Tibial nerve (tissue), 4 donors: ENCODE results near the gene MYRIP. TPM values are rescaled to one million over a fixed set of nuclear protein-coding genes. Genes with fewer than 3 reads are reported as not detected.

Source experiments
- DNase-seq, 2 donors: peaks; one replicate each; pipeline ENCODE4 v3.0.0-alpha.2; 2019; ENCODE audit warnings: low spot score in 2 of 2
- H3K27ac ChIP-seq, 4 donors: fragments of 200-600 bp; sonication (generic) in 3 of 4; one replicate each; pipeline ENCODE4 v1.5.1; 2017 to 2019; ENCODE audit warnings: mild to moderate bottlenecking in 1 of 4
- H3K27me3 ChIP-seq, 2 donors: fragments of 200-600 bp; sonication (generic) in 1 of 2; one replicate each; pipeline versions ENCODE4 v1.5.1 to v1.6.0; 2017 to 2019
- H3K36me3 ChIP-seq, 3 donors: fragments of 200-600 bp; sonication (generic); one replicate each; pipeline ENCODE4 v1.5.1; 2018 to 2019
- H3K4me1 ChIP-seq, 4 donors: fragments of 200-600 bp; sonication (generic) in 3 of 4; one replicate each; pipeline ENCODE4 v1.5.1; 2017 to 2019
- H3K4me3 ChIP-seq, 4 donors: fragments of 200-600 bp; sonication (generic) in 3 of 4; one replicate each; pipeline ENCODE4 v1.5.1; 2017 to 2019; ENCODE audit warnings: mild to moderate bottlenecking in 1 of 4, moderate library complexity in 1 of 4
- H3K9me3 ChIP-seq, 4 donors: fragments of 200-600 bp; sonication (generic) in 3 of 4; one replicate each; pipeline ENCODE4 v1.5.1; 2017 to 2019
- EP300 ChIP-seq, 2 donors: sonication (generic); formaldehyde crosslinking; IDR thresholded peaks; one replicate each; pipeline ENCODE4 v1.6.1; 2017; ENCODE audit warnings: antibody characterized with exemption in 2 of 2, mild to moderate bottlenecking in 1 of 2
- POLR2A ChIP-seq, 2 donors: fragments of 450-650 bp; IDR thresholded peaks; one replicate each; pipeline ENCODE4 v1.6.1; 2017; ENCODE audit warnings: antibody characterized with exemption in 2 of 2, mild to moderate bottlenecking in 2 of 2, moderate library complexity in 2 of 2
- WGBS, 2 donors: methylation state at CpG; one replicate each; pipeline ENCODE4 v1.1.5; 2018; 5-methylcytosine and 5-hydroxymethylcytosine counted together
- total RNA-seq, 4 donors: library from RNA; depleted of rRNA; stranded (reverse); fragments of >200 nt; gene quantifications; one replicate each; pipeline ENCODE4 v1.1.0, GENCODE V29; 2016
- TF ChIP-seq, protein P1 (sequence below), 5 experiments: fragments of 200-600 bp in 3 of 5; fragments of 450-650 bp in 2 of 5; sonication (generic) in 3 of 5; IDR thresholded peaks; one replicate each; pipeline ENCODE4 v1.5.1; 2016 to 2019; ENCODE audit warnings: antibody characterized with exemption in 5 of 5, mild to moderate bottlenecking in 3 of 5, moderate library complexity in 2 of 5

The MYRIP gene
- total RNA-seq, 4 donors from 2014 or later: 2.9 to 12.0 (median 9.9) TPM

DNA sequence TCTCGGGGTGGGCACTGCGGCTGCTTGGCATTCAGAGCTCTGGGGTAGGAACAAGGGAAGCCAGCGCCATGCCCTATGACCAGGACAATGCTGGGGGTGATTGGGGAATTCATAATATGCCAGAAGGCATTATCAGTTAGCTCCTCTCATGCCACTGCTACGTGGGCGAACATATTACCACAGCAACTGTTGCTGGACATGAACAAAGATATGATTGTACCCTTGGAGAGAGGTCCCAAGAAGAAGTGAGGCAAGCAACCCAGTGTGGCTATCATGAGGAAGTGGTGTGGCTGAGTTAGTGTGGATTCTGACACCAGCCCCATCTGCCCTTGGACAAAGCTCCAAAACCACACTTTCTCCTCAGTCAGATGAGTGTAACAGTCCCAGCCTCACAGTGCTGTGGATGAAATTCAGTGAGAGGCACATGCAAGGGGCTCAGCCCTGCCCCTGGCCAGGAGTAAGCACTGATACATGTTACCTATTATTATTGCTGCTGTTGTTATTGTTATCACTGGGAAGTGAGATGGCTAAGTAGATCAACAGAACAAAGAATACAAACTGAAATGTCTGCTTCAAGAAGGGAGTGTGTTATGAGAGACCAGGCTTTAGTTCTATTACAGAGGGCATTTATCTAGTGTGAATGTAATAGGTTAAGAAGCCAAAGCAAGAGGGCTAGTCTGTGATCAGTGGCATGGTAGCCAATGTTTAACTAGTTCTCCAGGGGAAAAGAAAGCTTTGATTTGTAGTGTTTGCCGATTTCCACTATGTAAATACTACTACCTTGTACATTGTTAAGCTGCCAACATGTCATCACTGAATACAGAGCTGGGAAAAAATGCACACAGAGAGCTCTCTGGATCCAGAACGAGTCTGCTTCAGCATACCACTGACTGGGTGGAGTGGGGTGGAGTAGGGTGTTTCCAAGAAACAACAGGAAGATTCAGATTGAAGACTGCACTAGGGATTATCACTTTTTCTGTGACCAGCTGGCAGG lies 277.8 kb downstream of the MYRIP start:
- H3K36me3 ChIP-seq: no peaks in the 10 kb centered on the region
- no peaks in the 10 kb centered on the region for H3K27me3 ChIP-seq
- TF ChIP-seq, protein P1, sequence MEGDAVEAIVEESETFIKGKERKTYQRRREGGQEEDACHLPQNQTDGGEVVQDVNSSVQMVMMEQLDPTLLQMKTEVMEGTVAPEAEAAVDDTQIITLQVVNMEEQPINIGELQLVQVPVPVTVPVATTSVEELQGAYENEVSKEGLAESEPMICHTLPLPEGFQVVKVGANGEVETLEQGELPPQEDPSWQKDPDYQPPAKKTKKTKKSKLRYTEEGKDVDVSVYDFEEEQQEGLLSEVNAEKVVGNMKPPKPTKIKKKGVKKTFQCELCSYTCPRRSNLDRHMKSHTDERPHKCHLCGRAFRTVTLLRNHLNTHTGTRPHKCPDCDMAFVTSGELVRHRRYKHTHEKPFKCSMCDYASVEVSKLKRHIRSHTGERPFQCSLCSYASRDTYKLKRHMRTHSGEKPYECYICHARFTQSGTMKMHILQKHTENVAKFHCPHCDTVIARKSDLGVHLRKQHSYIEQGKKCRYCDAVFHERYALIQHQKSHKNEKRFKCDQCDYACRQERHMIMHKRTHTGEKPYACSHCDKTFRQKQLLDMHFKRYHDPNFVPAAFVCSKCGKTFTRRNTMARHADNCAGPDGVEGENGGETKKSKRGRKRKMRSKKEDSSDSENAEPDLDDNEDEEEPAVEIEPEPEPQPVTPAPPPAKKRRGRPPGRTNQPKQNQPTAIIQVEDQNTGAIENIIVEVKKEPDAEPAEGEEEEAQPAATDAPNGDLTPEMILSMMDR (IDR thresholded peaks at IDR 0.05): no peak
- TF ChIP-seq EP300 (IDR thresholded peaks at IDR 0.05) (no peak), POLR2A (IDR thresholded peaks at IDR 0.05) (no peak)
- no peak for DNase-seq
- 39 to 63% methylated on average over 7 of the region's 7 CpGs for WGBS, 2 donors
- peaks cover 0 to 27% (median 0%) of the 10 kb centered on the region in 4 donors for H3K4me1 ChIP-seq
- no peak overlapping the region for H3K4me3 ChIP-seq
- peak overlapping the region in 2 of 4 donors; percentile 62 to 76 for H3K27ac ChIP-seq
- no peaks in the 10 kb centered on the region for H3K9me3 ChIP-seq

- Histone ChIP-seq H3K9me3 (no peaks in the 10 kb centered on the region), H3K36me3 (no peaks in the 10 kb centered on the region), H3K27me3 (no peaks in the 10 kb centered on the region), H3K4me1 (peaks cover 0 to 27% (median 0%) of the 10 kb centered on the region in 4 donors), H3K4me3 (no peak overlapping the region), H3K27ac (peak overlapping the region in 2 of 4 donors; percentile 62 to 76)
- 93 to 95% methylated on average over 3 of the region's 3 CpGs for WGBS, 2 donors
- DNase-seq: no peak
- TF ChIP-seq POLR2A (IDR thresholded peaks at IDR 0.05): no peak
- TF ChIP-seq EP300 (IDR thresholded peaks at IDR 0.05): no peak
- TF ChIP-seq, protein P1 (IDR thresholded peaks at IDR 0.05): no peak
These were observed 279.2 kb downstream of the MYRIP start for GRCh38 chr3:40088527-40089170.

DNA sequence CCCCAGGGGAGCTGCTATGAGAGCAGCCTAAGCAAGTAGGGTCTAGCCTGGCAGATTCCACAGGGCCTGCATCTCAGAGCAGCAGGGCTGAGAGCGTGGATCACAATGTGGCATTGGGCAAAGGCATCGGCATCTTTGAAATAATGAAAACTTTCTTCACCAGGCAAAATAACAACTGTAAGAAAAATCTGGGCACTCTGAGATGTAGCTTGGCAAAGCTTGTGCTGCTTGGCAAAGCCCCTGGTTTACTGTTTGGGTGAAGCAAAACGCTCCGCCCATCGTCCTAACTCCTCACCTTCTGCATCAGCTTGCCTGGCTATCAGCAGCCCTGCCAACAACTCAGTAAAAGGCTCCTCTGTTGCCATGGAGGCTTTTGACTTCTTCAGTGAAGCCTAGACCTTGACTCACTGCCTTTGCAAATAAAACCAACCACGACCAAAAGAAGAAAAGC lies 287.3 kb downstream of the MYRIP start:
- no peak for DNase-seq
- no peak overlapping the region for H3K27ac ChIP-seq
- no peaks in the 10 kb centered on the region for H3K36me3 ChIP-seq
- TF ChIP-seq EP300 (IDR thresholded peaks at IDR 0.05): no peak
- TF ChIP-seq POLR2A (IDR thresholded peaks at IDR 0.05): no peak
- TF ChIP-seq, protein P1 (IDR thresholded peaks at IDR 0.05): no peak
- no peak overlapping the region for H3K4me3 ChIP-seq
- H3K27me3 ChIP-seq: no peaks in the 10 kb centered on the region
- peaks cover 0 to 12% (median 4%) of the 10 kb centered on the region in 4 donors for H3K4me1 ChIP-seq
- 42 to 57% methylated on average over 6 of the region's 6 CpGs for WGBS, 2 donors
- peaks cover 0 to 10% (median 0%) of the 10 kb centered on the region in 4 donors for H3K9me3 ChIP-seq

DNA sequence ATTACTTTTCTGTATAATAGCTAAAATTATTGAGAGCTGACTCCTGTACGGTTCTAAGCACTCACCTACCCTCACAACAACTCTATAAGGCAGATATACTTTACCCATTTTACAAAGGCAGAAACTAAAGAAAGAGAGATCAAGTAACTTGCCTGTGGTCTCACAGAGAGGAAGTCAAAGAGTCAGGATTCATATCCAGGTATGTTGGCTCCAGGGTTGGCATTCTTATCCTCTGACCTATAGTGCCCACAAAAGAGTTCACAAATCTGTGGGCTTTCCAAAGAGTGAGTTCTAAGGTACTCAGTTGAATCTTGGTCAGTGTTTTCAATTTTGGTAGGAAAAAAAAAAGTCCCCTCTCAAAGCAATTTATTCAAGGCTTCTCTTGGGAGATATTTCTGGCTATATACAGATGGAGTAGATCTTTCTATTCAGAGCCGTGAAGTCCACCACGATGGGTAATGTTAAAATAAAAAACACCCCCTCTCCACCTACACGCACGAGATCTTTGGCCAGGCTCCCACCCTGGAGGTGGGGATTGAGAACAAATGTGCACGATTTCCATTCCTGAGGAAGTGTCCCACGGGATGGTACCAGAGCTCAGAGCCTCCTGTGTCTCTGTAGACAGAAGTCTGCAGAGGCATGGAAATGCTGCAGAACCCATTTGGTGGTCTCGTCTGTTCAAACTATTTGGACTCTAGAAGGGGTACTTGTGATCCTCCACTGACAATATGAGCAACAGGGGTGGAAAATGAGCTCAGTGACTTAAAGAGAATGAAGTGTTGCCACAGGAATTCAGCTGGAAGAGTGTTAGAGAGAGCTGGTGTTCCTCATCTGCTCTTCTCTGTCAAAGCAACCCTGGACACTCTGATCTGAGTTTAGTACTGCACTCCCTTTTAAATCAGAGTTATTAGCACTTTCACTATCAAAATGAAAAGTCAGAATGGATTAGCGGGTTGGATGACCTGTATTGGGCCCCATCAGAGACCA lies 288.0 kb downstream of the MYRIP start:
- H3K4me1 ChIP-seq: peaks cover 0 to 12% (median 4%) of the 10 kb centered on the region in 4 donors
- DNase-seq: no peak
- H3K27me3 ChIP-seq: no peaks in the 10 kb centered on the region
- H3K36me3 ChIP-seq: no peaks in the 10 kb centered on the region
- 49 to 52% methylated on average over 9 of the region's 9 CpGs for WGBS, 2 donors
- no peak for TF ChIP-seq EP300 (IDR thresholded peaks at IDR 0.05)
- TF ChIP-seq POLR2A (IDR thresholded peaks at IDR 0.05): no peak
- TF ChIP-seq, protein P1 (IDR thresholded peaks at IDR 0.05): no peak
- peaks cover 0 to 10% (median 0%) of the 10 kb centered on the region in 4 donors for H3K9me3 ChIP-seq
- H3K27ac ChIP-seq: no peak overlapping the region
- H3K4me3 ChIP-seq: no peak overlapping the region
